Measurements from ENCODE around the gene VRK3. TPM values are rescaled to one million over a fixed set of nuclear protein-coding genes. Genes with fewer than 3 reads are reported as not detected.

The VRK3 gene
- total RNA-seq, 1 experiment from 2014 or later, result 33.4 TPM

- TF ChIP-seq ZBTB43 (CRISPR knock-in tag; IDR thresholded peaks at IDR 0.05) (no peak), MLX (CRISPR knock-in tag; IDR thresholded peaks at IDR 0.05) (no peak), USF1 (CRISPR knock-in tag; IDR thresholded peaks at IDR 0.05) (no peak), ATF6 (CRISPR knock-in tag; IDR thresholded peaks at IDR 0.05) (no peak), MXD4 (CRISPR knock-in tag; IDR thresholded peaks at IDR 0.05; ENCODE audit: borderline replicate concordance) (no peak), TP53 (CRISPR knock-in tag; IDR thresholded peaks at IDR 0.05) (no peak), HMGA2 (CRISPR knock-in tag; IDR thresholded peaks at IDR 0.05) (no peak), SMAD4 (CRISPR knock-in tag; IDR thresholded peaks at IDR 0.05) (no peak), ETV6 (CRISPR knock-in tag; IDR thresholded peaks at IDR 0.05) (no peak)
Measured at GRCh38 chr19:50058425-50058824, 33.3 kb upstream of the VRK3 start (continued).

- Mint-ChIP-seq H3K27me3 (ENCODE audit: low read depth) (no peaks in the 10 kb centered on the region; the same call in 1 of the 2 replicates), H3K9me3 (peaks cover 25% of the 10 kb centered on the region), H3K36me3 (peaks cover 8% of the 10 kb centered on the region), H3K4me1 (peaks cover 10% of the 10 kb centered on the region), H3K4me3 (no peak overlapping the region), H3K27ac (no peak overlapping the region)
- ATAC-seq (no peak), DNase-seq (ENCODE audit: low spot score) (no peak)
- TF ChIP-seq TCF7 (CRISPR knock-in tag; IDR thresholded peaks at IDR 0.05; ENCODE audit: low read depth) (no peak), ZSCAN18 (CRISPR knock-in tag; IDR thresholded peaks at IDR 0.05) (no peak)
- ChIA-PET CTCF (no interaction called here), POLR2A (no interaction called here)
Measured at GRCh38 chr19:50053119-50053518, 27.9 kb upstream of the VRK3 start.

GRCh38 chr19:50051964-50052363 is 26.8 kb upstream of the VRK3 start:
- ChIA-PET POLR2A (no interaction called here), CTCF (interaction anchor here (0.7 to 1.4 kb wide), 2 partner anchors 68 to 193 kb away, joined by 3 to 11 read pairs; no protein-coding TSS in a partner anchor)
- TF ChIP-seq CBFB (CRISPR knock-in tag; IDR thresholded peaks at IDR 0.05; ENCODE audit: low read depth) (no peak), ARID4B (CRISPR knock-in tag; IDR thresholded peaks at IDR 0.05; ENCODE audit: borderline replicate concordance) (no peak), PRRX2 (CRISPR knock-in tag; IDR thresholded peaks at IDR 0.05) (no peak), ZSCAN18 (CRISPR knock-in tag; IDR thresholded peaks at IDR 0.05) (no peak), TP53 (CRISPR knock-in tag; IDR thresholded peaks at IDR 0.05) (no peak), ZNF317 (CRISPR knock-in tag; IDR thresholded peaks at IDR 0.05; ENCODE audit: borderline replicate concordance, low read depth) (no peak), TCF7 (CRISPR knock-in tag; IDR thresholded peaks at IDR 0.05; ENCODE audit: low read depth) (no peak), ZNF138 (CRISPR knock-in tag; conservative IDR thresholded peaks at IDR 0.05) (no peak), E2F4 (CRISPR knock-in tag; IDR thresholded peaks at IDR 0.05; ENCODE audit: borderline replicate concordance, low read depth) (no peak), ATF3 (CRISPR knock-in tag; conservative IDR thresholded peaks at IDR 0.05) (no peak), MXD4 (CRISPR knock-in tag; IDR thresholded peaks at IDR 0.05; ENCODE audit: borderline replicate concordance) (no peak), NR2C2 (CRISPR knock-in tag; IDR thresholded peaks at IDR 0.05) (no peak)
- no peaks in the 10 kb centered on the region; the same call in 1 of the 2 replicates for H3K27me3 Mint-ChIP-seq (ENCODE audit: low read depth)
- peaks cover 10% of the 10 kb centered on the region for H3K4me1 Mint-ChIP-seq
- ATAC-seq, result no peak
- DNase-seq (ENCODE audit: low spot score), result no peak
- H3K27ac Mint-ChIP-seq, result no peak overlapping the region; the same call in 1 of the 2 replicates
- H3K9me3 Mint-ChIP-seq, result peaks cover 27% of the 10 kb centered on the region
- H3K36me3 Mint-ChIP-seq, result peaks cover 20% of the 10 kb centered on the region
- H3K4me3 Mint-ChIP-seq, result no peak overlapping the region

All from WTC11 (cell line).